Spleen (tissue), 11 donors: ENCODE data around the gene PAPOLA. TPM values are rescaled to one million over a fixed set of nuclear protein-coding genes. Genes with fewer than 3 reads are reported as not detected.
A peak's percentile ranks its signal among the peaks of the same experiment; 100 is the strongest.

ENCODE experiments used
- DNase-seq: peaks from one replicate; pipeline ENCODE4 v3.0.0-alpha.2; 2020
- H3K27ac ChIP-seq, 8 donors: fragments of 200-600 bp; sonication (generic) in 7 of 8; 1 replicate in 4 of 8; 2 replicates in 4 of 8; pipeline versions ENCODE4 v1.5.0 to v1.8.0; 2016 to 2021; ENCODE audit warnings: inconsistent platforms in 4 of 8, mild to moderate bottlenecking in 4 of 8, moderate library complexity in 1 of 8
- H3K27me3 ChIP-seq, 7 donors: fragments of 200-600 bp; sonication (generic) in 6 of 7; replicated peaks in 1 of 7; 1 replicate in 4 of 7; 2 replicates in 3 of 7; pipeline versions ENCODE4 v1.5.0 to v1.8.0; 2016 to 2021; ENCODE audit warnings: inconsistent platforms in 3 of 7, mild to moderate bottlenecking in 1 of 7
- H3K36me3 ChIP-seq, 6 donors: fragments of 200-600 bp; sonication (generic) in 5 of 6; 1 replicate in 4 of 6; 2 replicates in 2 of 6; pipeline versions ENCODE4 v1.5.0 to v1.8.0; 2016 to 2021; ENCODE audit warnings: inconsistent platforms in 2 of 6
- H3K4me1 ChIP-seq, 6 donors: fragments of 200-600 bp; sonication (generic) in 5 of 6; 1 replicate in 3 of 6; 2 replicates in 3 of 6; pipeline versions ENCODE4 v1.5.0 to v1.8.0; 2016 to 2021; ENCODE audit warnings: inconsistent platforms in 3 of 6
- H3K4me3 ChIP-seq, 8 donors: fragments of 200-600 bp; sonication (generic) in 7 of 8; 1 replicate in 4 of 8; 2 replicates in 4 of 8; pipeline versions ENCODE4 v1.5.0 to v1.8.0; 2016 to 2021; ENCODE audit warnings: inconsistent platforms in 4 of 8, mild to moderate bottlenecking in 4 of 8, moderate library complexity in 2 of 8
- H3K9me3 ChIP-seq, 8 donors: fragments of 200-600 bp; sonication (generic) in 7 of 8; 1 replicate in 4 of 8; 2 replicates in 4 of 8; pipeline versions ENCODE4 v1.5.0 to v1.8.0; 2016 to 2021; ENCODE audit warnings: inconsistent platforms in 4 of 8
- CTCF ChIP-seq, 11 experiments: fragments of 200-600 bp in 7 of 11; fragments of 450-650 bp in 4 of 11; sonication (generic) in 4 of 11; IDR thresholded peaks in 8 of 11; conservative IDR thresholded peaks in 3 of 11; 1 replicate in 7 of 11; 2 replicates in 4 of 11; pipeline versions ENCODE4 v1.4.0 to v1.8.0; 2016 to 2021; ENCODE audit warnings: antibody characterized with exemption in 11 of 11, inconsistent platforms in 4 of 11, mild to moderate bottlenecking in 1 of 11
- POLR2A ChIP-seq, 3 donors: fragments of 450-650 bp; IDR thresholded peaks; one replicate each; pipeline ENCODE4 v1.5.1; 2017; ENCODE audit warnings: antibody characterized with exemption in 3 of 3, mild to moderate bottlenecking in 1 of 3
- POLR2AphosphoS5 ChIP-seq, 3 donors: sonication (generic); formaldehyde crosslinking; IDR thresholded peaks; one replicate each; pipeline ENCODE4 v1.5.1; 2017; ENCODE audit warnings: antibody characterized with exemption in 3 of 3
- WGBS, 5 donors: extraction: QIAGEN DNeasy Blood & Tissue Kit in 3 of 5; methylation state at CpG; one replicate each; pipeline versions ENCODE4 v1.1.5 to v1.1.7; 2013 to 2018; 5-methylcytosine and 5-hydroxymethylcytosine counted together
- intact Hi-C: fragments of 100-400 bp; cut with DNase I; formaldehyde crosslinking; loops from one replicate; pipeline ENCODE4 v1.15.0; 2023; ENCODE audit warnings: low total_unique reads
- polyA plus RNA-seq, 3 donors: library from polyadenylated mRNA; stranded (reverse); fragments of 200-250 nt; gene quantifications; one replicate each; pipeline ENCODE4 v1.2.1, GENCODE V29; 2013
- total RNA-seq, 7 donors: library from RNA; depleted of rRNA in 3 of 7; stranded (reverse); fragments of >200 nt in 3 of 7; fragmentation: NEBNext Ultra II Directional in 4 of 7; extraction: Animal tissue kit (Norgen Biotek cat#: 25700) in 4 of 7; gene quantifications; one replicate each; pipeline versions ENCODE4 v1.1.0 to v1.2.1, GENCODE V29; 2016 to 2021
- donor health status: healthy with polysubstance abuse.
- donor health status: DM: no; HTN: no; CAD: no; lungs with moderate emphysema.
- donor health status: DM: no; HTN: no; CAD: no.
- donor health status: Bipolar disorder and iron deficiency.
- donor health status: healthy.
- donor health status: DM: no; HTN: no; CAD: no.
- donor health status: DM: yes; HTN: yes; CAD: no.

Gene PAPOLA
- total and polyA plus RNA-seq, 10 donors = 56.4 to 311 (median 201) TPM

GRCh38 chr14:96581902-96582301 lies 79.7 kb downstream of the PAPOLA start:
- Histone ChIP-seq H3K9me3 (no peaks in the 10 kb centered on the region), H3K4me1 (peaks cover 0 to 25% (median 5%) of the 10 kb centered on the region in 6 donors), H3K27me3 (peaks cover 0 to 30% (median 0%) of the 10 kb centered on the region in 7 donors), H3K4me3 (no peak overlapping the region), H3K27ac (no peak overlapping the region), H3K36me3 (no peaks in the 10 kb centered on the region)
- DNase-seq = peak; percentile 38
- intact Hi-C loops = loop anchor here (5.0 kb wide), 1 partner anchor 160 kb away; no protein-coding TSS in a partner anchor
- no peak for TF ChIP-seq POLR2AphosphoS5 (IDR thresholded peaks at IDR 0.05)
- no peak for TF ChIP-seq POLR2A (IDR thresholded peaks at IDR 0.05)
- no peak for TF ChIP-seq CTCF (IDR thresholded peaks at IDR 0.05 in 8 of 11, conservative IDR thresholded peaks at IDR 0.05 in 3 of 11)
- WGBS, 5 donors = 75 to 91% (median 83%) methylated on average over 7 of the region's 7 CpGs

- Histone ChIP-seq H3K4me3 (no peak overlapping the region), H3K36me3 (no peaks in the 10 kb centered on the region), H3K27ac (no peak overlapping the region), H3K27me3 (peaks cover 0 to 36% (median 0%) of the 10 kb centered on the region in 7 donors), H3K4me1 (peaks cover 0 to 19% (median 4%) of the 10 kb centered on the region in 6 donors), H3K9me3 (no peaks in the 10 kb centered on the region)
- DNase-seq = peak; percentile 61
- WGBS, 5 donors = 72 to 80% (median 76%) methylated on average over 10 to 12 of the region's 12 CpGs
- peak in 1 of 3 donors; percentile 17 for TF ChIP-seq POLR2AphosphoS5 (IDR thresholded peaks at IDR 0.05)
- no peak for TF ChIP-seq CTCF (IDR thresholded peaks at IDR 0.05 in 8 of 11, conservative IDR thresholded peaks at IDR 0.05 in 3 of 11)
- intact Hi-C loops = loop anchor here (5.0 kb wide), 1 partner anchor 160 kb away; no protein-coding TSS in a partner anchor
These were observed 80.3 kb downstream of the PAPOLA start for GRCh38 chr14:96582411-96582961.

GRCh38 chr14:96582995-96583394 lies 80.8 kb downstream of the PAPOLA start:
- peak; percentile 53 for DNase-seq

More at GRCh38 chr14:96582995-96583394, 80.8 kb downstream of the PAPOLA start:
- TF ChIP-seq CTCF (IDR thresholded peaks at IDR 0.05 in 8 of 11, conservative IDR thresholded peaks at IDR 0.05 in 3 of 11) (no peak), POLR2AphosphoS5 (IDR thresholded peaks at IDR 0.05) (no peak), POLR2A (IDR thresholded peaks at IDR 0.05) (no peak)
- Histone ChIP-seq H3K27ac (no peak overlapping the region), H3K27me3 (peaks cover 0 to 41% (median 0%) of the 10 kb centered on the region in 7 donors), H3K4me3 (no peak overlapping the region), H3K4me1 (peaks cover 0 to 24% (median 4%) of the 10 kb centered on the region in 6 donors), H3K9me3 (no peaks in the 10 kb centered on the region), H3K36me3 (no peaks in the 10 kb centered on the region)
- 59 to 76% (median 72%) methylated on average over 3 to 4 of the region's 4 CpGs for WGBS, 5 donors
- intact Hi-C loops = loop anchor here (5.0 kb wide), 1 partner anchor 159 kb away; no protein-coding TSS in a partner anchor
